Left ventricle myocardium superior (tissue), 1 donor: ENCODE results near the gene CNDP2. TPM values are rescaled to one million over a fixed set of nuclear protein-coding genes. Genes with fewer than 3 reads are reported as not detected.
A peak's percentile ranks its signal among the peaks of the same experiment; 100 is the strongest.
"Not testable (repeated sequence)": the region's sequence is repeated elsewhere in the genome, so short reads cannot be mapped to it uniquely, and the experiment has no call there.

ENCODE experiments used
- ATAC-seq: fragments of 200-7000 bp; cut with Tn5 transposase; one replicate; pipeline ENCODE4 v1.9.1; 2020; ENCODE audit warnings: mild to moderate bottlenecking, moderate library complexity
- DNase-seq: peaks from one replicate; pipeline ENCODE4 v3.0.0-alpha.2; 2020
- intact Hi-C: fragments of 100-400 bp; cut with micrococcal nuclease; formaldehyde crosslinking; loops from one replicate; pipeline ENCODE4 v1.11.0; 2022
- total RNA-seq: library from RNA; stranded (reverse); fragmentation: NEBNext Ultra II Directional; extraction: Animal tissue kit (Norgen Biotek cat#: 25700); gene quantifications from one replicate; pipeline ENCODE4 v1.2.1, GENCODE V29; 2021
- donor health status: DM: no; HTN: yes; CAD: no; lungs with severe emphysema.

Gene CNDP2
- total RNA-seq, 1 donor from 2014 or later: 63.5 TPM

DNA sequence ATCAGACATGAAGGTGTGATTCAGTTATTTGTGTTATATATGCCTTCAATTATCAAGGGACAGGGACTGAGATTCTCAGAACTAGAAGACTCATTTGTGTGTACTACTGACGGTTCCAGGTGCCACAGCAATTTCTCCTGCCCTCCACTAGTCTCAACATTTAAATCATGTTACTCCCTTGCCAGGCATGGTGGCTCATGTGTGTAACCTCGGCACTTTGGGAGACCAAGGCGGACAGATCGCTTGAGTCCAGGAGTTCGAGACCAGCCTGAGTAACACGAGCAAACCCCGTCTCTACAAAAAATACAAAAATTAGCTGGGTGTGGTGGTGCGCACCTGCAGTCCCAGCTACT is 1.1 kb downstream of the CNDP2 start:
- DNase-seq (no peak), ATAC-seq (no peak)
- intact Hi-C loops: no loop called here

DNA sequence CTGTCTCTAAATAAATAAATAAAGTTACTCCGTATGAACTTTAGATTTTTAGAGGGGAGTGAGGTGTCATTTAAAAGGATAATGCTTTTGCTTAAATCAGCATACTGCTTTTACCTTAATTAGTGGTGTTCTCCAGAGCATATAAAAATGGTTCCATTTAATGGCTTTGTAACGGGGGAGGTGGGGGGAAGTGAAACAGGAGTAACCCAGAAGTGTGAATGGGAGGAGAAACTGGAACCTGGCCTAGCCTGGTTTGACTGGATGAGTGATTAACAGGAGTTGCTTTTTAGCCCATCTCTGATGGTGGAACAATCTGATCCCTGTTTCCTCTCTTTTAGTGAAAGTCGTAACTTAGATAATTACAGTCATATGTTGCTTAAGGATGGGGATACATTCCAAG is 1.6 kb downstream of the CNDP2 start:
- intact Hi-C loops: no loop called here
- no peak for DNase-seq
- ATAC-seq: no peak

DNA sequence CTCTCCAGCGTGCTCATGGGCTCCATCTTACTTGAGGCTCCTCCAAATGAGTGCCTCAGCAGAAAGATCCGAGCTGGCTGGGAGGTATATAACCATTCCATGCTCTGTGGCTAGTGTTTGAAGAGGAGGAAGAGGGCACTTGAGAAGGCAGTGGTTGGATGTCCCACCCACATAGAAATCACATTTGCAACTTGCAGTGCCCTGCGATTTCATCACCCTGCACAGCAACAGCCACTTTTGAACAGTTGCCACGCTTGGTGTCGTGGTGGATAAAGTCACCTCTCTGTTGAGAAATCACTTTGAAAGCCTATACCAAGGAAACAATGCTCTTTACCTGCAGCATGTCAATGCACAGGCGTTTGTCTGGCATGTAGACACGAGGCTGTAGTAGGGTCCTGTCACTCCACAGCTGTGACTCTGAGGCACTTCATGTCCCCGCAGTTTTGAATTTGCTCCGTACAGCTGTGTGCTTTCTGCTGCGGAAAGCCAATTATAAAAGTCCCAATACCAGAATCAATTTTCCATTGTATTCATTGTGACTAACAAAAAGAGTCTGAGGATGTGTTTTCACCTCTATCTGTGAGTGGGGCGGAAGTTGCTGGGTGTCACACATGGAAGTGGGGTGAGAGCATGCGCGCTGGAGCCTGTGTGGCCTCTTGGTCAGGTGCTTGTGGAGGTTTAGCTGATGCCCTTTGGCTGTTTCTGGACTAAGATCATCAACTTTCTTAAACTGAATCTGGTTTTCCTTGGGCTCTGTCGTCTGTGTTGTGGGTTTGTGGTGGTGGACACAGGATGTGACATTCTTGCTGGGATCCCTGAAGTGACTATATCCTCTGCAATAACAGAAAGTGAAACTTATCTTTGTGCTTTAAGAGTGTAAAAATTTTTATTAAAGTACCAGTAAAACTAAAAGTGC is 2.8 kb downstream of the CNDP2 start:
- intact Hi-C loops: no loop called here
- ATAC-seq (no peak), DNase-seq (peak; percentile 53)

DNA sequence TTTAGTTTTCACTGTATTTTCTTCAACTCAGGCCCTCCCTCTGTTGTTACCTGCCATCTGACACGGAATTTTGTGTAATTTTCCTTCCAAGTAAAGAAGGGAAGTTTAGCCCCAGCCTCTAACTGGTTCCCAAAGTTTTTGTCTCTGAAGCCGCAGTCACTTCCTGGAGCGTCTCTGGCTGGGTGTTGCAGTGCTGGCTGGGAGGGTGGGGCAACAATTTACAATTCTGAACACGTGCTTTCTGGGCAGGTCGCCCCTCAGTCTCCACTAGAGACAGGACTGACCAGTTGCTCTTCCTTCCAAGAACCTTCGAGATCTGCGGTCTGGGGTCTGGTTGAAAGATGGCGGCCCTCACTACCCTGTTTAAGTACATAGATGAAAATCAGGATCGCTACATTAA is 3.5 kb downstream of the CNDP2 start:
- ATAC-seq: no peak
- DNase-seq: peak; percentile 57
- intact Hi-C loops: no loop called here

DNA sequence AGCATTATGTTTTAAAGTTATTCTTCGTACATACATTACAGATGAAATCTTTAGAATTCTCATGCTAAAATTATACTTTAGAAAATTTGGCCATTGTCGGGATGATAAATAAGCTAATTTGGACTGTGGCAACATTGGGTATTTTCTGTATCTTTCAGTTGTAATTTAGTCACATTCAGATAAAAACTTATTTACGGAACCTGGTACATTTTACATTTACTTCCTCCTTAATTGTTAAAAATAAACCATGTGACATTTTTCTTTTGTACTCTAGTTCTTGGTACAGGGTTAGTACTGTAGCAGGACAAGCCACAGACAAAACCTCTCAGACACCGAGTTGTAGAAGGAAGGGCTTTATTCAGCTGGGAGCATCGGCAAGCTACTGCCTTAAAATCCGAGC is 4.2 kb downstream of the CNDP2 start:
- intact Hi-C loops: no loop called here
- DNase-seq (no peak), ATAC-seq (no peak)

DNA sequence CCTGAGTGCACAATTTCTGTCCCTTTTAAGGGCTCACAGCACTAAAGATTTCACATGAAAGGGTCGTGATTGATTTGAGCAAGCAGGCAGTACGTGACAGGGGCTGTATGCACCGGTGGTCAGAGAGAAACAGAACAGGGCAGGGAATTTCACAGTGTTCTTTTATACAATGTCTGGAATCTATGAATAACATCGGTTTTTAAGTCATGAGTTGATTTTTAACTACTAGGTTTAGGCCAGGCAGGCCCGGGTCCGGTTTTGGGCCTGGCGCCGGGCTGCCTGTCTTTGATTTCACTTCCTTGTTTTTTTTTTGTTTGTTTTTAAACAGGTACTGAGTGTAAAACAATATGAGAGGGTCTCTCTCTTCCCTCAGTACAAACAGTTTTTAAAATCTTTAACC is 4.6 kb downstream of the CNDP2 start:
- ATAC-seq, intact Hi-C loops, DNase-seq: not testable (repeated sequence)

DNA sequence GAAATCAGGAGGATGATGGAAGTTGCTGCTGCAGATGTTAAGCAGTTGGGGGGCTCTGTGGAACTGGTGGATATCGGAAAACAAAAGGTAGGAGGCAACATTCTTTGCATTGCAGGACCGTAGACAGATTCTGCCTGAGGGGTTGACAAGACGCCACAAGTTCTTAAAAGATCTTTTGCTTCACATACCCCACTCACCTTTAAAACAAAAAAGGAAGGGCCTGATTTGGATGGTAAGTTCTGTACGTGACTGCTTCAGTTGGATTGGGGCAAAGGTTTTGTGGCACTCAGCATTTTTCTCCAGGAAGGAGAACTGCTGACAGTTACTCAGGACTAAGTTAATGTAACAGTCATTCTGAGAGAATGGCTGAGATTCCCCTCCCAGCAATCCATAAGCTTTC is 5.2 kb downstream of the CNDP2 start:
- DNase-seq: no peak
- no peak for ATAC-seq
- intact Hi-C loops: no loop called here

DNA sequence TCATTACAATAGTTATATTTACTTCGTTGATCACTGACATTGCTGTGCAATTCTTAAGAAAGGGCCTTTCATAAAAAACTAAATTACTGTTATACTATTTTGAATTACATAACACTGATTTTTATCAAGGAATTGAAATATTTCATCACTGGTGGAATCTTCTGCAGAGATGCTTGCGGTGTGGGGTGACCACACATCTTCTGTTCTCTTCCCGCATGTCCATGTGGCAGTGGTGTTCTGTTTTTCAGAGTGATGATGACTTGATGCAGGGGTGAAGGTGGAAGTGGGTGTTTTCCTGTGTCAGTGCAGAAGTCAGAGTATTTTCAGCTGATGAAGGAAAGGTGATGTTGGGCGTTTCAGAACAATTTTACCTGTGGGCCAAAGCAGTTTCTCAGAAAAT is 7.0 kb downstream of the CNDP2 start:
- ATAC-seq (no peak), DNase-seq (no peak)
- intact Hi-C loops: no loop called here

DNA sequence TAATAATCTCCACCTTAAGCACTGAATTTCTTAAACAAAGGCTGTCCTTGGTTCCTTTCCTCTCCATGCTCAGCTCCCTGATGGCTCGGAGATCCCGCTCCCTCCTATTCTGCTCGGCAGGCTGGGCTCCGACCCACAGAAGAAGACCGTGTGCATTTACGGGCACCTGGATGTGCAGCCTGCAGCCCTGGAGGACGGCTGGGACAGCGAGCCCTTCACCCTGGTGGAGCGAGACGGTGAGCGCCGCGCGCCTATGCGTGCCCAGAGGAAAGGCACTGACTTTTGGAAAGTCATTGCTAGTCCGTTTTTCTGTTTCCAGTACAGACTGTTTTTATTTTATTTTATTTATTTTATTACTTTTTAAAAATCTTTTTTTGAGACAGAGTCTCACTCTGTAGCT is 9.6 kb downstream of the CNDP2 start:
- DNase-seq: no peak
- no peak for ATAC-seq
- intact Hi-C loops: no loop called here

DNA sequence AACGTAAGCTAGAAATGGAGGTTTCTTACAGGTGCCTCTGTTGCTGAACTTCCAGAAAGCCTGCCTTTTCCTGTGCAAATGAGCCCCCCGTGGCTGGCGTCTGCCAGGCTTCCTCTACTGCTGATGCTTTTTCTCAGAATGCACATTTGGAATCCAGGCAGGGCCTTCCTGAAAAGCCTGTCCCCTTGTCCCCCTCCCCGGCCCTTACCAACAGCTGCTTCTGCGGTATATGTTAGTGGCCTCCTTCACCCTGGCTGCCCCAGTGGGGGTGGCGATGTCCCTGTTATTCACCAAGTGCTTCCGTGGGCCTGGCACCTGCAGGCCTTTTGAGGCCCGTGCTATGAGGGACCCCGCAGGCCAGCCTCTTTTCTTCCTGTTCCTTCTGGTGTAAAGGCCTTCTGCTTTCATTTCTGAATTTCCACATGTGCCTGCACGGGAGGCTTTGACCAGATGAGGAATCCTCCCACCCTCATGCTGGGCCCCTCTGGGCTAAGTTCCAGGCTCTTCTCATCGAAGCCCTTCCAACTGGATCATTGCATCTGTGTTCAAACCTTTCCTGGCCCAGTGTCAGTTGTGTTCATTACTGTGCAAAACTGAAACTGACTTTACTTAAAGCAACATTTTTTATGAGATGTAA is 10.4 kb downstream of the CNDP2 start:
- intact Hi-C loops: no loop called here
- ATAC-seq (no peak), DNase-seq (no peak)

DNA sequence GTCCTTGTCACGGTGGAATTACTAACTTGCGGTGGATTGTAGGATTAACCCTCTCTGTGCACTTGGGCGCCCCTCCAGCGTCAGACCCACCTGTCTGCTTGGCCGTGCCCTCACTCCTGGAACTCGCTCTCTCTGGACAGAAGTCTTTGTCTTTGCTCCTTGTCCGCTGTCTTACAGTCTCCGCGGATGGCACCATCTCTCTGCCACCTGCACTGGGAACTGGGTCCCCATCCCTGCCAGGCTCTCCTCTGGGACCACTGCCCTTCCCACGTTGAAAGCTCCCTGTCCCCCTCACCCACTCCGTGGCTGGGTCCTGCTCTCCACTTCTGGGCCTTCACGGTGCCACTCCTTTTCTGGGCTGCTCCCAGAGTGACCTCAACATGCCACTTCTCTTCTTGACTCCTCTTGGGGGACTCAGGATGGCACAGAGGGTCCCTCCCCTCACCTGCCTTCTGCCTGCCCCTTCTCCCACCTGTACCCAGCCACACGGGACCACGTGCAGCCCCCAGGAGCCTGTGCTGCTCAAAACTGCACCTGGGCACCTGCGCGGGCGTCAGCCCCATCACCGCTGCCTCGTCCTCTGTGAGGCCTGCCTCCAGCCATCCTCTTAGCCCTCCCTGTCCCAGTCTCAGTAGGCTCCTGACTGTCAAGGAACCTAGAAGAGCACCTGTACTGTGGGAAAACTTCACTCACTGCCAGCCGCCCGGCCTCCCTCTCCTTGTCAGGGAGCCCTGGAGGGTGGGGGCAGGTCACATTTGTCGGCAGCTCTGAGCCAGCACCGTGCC is 11.1 kb downstream of the CNDP2 start:
- ATAC-seq (no peak), DNase-seq (no peak)
- intact Hi-C loops: no loop called here

DNA sequence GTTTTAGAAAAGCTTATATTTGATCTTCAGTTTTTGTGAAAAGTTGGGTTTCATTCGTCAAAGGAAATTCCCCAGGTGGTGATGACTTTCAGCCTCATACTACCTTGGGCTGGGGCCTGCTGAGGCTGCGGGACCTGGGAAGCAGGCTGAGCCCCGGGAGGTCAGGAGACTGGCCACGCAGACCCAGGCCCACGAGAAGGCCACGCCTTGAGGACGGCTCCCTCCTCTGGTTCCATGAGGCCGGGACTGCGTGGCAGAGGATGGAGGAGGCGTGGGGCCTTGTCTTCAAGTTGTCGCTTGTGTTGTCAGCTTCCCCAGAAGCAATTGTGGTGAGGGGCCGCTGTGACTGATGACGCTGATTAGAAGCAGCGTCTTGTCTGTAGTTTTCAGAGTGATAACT is 11.8 kb downstream of the CNDP2 start:
- DNase-seq (no peak), ATAC-seq (no peak)
- intact Hi-C loops: no loop called here

DNA sequence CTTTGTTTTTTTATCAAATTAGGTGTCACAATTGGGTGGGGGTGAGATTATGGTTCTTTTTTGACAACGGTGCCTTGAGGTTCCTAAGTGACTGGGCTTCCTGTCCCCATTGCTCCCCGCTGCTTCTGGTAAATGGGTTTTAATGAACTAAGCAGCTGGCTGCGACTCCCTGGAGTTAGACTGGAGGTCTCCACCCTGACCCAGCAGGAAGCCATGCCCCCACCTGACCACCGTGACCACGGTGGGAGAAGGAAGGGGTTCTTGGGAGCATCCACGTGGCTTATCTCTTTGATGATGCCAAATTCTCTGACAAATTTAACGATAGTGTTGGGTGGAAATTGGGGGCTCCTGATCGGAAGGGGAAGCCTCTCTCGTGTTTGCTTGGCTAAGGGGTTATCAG is 12.2 kb downstream of the CNDP2 start:
- DNase-seq (no peak), ATAC-seq (no peak)
- intact Hi-C loops: no loop called here

DNA sequence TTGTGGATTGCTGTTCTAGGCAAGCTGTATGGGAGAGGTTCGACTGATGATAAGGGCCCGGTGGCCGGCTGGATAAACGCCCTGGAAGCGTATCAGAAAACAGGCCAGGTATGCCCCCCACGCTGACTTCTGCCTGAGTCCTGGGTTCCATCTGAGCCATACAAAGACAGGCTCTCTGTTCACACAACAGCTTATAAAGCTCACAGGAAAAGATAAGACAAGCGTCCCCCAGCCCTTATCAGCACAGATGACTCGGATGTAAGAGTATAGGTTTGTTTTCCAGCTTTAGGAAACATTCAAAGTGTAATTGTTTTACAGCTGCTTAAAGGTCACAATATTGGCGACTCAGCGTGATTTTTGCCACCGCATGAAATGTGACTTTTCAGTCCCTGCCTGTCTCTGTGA is 12.7 kb downstream of the CNDP2 start:
- no peak for ATAC-seq
- DNase-seq: no peak
- intact Hi-C loops: no loop called here

DNA sequence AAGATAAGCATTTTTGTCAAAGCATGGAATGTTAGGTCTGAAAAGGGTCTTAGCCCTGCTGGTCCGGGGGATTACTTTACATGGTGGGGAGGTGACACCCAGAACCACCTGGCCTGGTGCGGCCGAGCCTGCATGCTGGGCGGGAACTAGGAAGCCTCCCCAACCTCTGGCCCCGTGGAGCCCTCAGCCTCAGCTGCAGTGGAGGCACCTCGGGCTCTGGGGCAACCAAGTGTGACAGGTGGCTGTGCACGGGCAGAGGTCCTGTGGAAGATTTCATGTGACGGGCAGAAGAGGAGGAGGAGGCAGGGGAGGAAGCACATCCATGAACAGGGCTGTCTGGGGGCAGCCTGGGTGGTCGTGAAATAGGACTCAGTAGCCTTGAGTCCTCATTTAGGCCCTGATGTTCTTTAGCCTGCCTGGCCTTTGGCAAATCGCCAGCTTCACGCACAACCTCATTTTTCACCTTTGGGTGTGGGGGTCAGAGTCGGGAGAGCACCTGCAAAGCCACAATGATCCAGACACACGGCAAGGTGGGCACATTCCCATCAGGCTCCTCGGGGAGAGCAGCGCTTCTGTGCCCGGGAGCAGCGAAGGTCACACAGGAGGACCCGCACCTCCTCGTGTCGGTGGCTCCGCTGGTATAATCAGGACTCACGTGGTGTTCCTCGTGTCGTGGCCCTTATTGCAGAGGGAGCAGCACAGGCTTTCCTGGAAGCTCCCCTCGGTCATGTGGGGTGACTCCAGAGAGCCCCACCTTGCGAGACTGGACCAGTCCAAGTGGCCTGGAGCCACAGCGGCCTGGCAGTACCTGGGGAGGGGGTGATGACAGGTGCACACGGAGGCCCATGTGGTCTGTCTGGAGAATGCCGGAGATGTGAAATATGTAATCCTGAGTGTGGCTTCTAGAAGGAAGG is 13.9 kb downstream of the CNDP2 start:
- intact Hi-C loops: no loop called here
- ATAC-seq: no peak
- DNase-seq: no peak

DNA sequence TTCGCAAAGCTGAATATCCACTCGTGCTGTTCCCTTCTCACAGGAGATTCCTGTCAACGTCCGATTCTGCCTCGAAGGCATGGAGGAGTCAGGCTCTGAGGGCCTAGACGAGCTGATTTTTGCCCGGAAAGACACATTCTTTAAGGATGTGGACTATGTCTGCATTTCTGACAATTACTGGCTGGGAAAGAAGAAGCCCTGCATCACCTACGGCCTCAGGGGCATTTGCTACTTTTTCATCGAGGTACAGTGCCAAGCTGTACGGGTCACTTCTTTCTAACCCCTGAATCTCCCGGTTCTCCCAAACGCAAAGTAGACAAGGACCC is 14.6 kb downstream of the CNDP2 start:
- no peak for ATAC-seq
- intact Hi-C loops: no loop called here
- no peak for DNase-seq

DNA sequence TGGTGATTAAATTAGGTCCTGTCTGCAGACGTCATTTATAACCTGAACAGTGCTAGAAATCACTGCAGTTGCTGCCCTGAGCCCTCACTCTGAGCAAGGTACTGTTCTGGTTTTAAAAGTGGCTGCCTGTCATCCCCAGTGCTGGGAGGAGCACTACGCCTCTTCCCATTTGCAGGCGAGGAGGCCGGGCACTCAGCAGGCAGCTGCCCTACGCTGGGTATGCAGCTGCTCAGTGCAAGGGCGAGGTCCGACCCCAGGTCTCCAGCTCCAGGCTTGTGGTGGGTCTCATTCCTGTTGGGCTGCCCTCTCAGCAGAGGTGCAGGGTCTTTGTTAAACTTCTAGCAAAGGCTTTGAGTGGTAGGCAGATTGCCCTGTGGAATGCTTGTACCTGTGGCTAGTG is 15.7 kb downstream of the CNDP2 start:
- ATAC-seq (no peak), DNase-seq (no peak)
- intact Hi-C loops: no loop called here

DNA sequence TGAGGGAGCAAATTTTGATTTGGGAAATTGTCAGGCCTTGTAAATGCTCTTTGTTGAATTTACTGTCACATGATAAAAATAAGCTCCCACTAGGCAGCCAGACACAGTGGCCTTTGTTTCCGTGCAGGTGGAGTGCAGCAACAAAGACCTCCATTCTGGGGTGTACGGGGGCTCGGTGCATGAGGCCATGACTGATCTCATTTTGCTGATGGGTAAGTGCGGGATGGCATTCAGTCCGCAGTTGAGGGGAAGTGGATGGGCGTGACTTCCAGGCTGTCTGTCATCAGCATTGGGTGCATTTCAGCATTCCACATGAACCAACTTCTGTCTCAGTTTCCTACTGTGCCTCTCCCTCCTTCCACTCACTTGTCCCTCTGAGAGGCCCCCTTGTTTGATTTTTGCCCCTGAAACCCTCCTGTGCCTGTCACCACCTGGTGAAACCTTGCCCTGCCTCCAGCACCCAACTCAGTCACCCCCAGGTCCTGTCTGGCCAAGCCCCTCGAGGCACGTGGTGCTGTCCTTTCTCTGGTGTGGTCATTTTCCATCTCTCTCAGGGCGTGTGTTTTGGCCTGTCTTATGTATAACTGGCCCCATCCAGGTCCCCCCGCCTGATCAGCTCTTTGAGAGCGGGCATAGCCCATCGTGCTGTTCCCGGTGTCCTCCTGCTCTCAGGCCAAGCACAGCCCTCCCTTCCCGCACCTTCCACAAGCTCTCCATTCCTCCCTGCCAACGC is 16.3 kb downstream of the CNDP2 start:
- intact Hi-C loops: no loop called here
- ATAC-seq (no peak), DNase-seq (no peak)
